Stomach (tissue), 4 donors: Measurements from ENCODE around the gene SVOP.

Experiments used
- POLR2AphosphoS5 ChIP-seq, 3 donors: sonication (generic); formaldehyde crosslinking; IDR thresholded peaks; one replicate each; pipeline ENCODE4 v1.6.1; 2016; ENCODE audit warnings: antibody characterized with exemption in 3 of 3
- TF ChIP-seq, protein P1 (sequence below), 7 experiments: fragments of 450-650 bp in 4 of 7; fragments of 200-600 bp in 3 of 7; sonication (generic) in 3 of 7; IDR thresholded peaks; one replicate each; pipeline ENCODE4 v1.5.1; 2016 to 2019; ENCODE audit warnings: antibody characterized with exemption in 7 of 7, control low read depth in 2 of 7, mild to moderate bottlenecking in 1 of 7

DNA sequence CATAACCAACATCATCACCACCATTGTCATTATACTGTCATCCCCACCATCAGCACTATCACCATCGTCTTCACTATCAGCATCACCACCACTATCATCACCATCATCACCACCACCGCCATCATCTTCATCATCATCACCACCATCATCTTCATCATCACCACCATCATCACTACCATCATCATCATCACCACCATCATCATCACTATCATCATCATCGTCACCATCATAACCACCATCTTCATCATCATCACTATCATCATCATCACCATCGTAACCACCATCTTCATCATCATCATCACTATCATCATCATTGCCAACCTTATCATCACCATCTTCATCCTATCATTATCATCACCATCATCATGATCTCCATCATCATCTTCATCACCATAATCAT lies 39.0 kb downstream of the SVOP start:
- TF ChIP-seq, protein P1, sequence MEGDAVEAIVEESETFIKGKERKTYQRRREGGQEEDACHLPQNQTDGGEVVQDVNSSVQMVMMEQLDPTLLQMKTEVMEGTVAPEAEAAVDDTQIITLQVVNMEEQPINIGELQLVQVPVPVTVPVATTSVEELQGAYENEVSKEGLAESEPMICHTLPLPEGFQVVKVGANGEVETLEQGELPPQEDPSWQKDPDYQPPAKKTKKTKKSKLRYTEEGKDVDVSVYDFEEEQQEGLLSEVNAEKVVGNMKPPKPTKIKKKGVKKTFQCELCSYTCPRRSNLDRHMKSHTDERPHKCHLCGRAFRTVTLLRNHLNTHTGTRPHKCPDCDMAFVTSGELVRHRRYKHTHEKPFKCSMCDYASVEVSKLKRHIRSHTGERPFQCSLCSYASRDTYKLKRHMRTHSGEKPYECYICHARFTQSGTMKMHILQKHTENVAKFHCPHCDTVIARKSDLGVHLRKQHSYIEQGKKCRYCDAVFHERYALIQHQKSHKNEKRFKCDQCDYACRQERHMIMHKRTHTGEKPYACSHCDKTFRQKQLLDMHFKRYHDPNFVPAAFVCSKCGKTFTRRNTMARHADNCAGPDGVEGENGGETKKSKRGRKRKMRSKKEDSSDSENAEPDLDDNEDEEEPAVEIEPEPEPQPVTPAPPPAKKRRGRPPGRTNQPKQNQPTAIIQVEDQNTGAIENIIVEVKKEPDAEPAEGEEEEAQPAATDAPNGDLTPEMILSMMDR (IDR thresholded peaks at IDR 0.05): no peak
- no peak for TF ChIP-seq POLR2AphosphoS5 (IDR thresholded peaks at IDR 0.05)
